IPS-11a (cell line): Measurements from ENCODE around the gene MOV10.
A peak's percentile ranks its signal among the peaks of the same experiment; 100 is the strongest.

Experiments
- H3K4me3 ChIP-seq: one replicate; pipeline ENCODE4 v1.5.1; 2013; ENCODE audit warnings: low read depth, low read length, control low read depth

Gene MOV10

DNA sequence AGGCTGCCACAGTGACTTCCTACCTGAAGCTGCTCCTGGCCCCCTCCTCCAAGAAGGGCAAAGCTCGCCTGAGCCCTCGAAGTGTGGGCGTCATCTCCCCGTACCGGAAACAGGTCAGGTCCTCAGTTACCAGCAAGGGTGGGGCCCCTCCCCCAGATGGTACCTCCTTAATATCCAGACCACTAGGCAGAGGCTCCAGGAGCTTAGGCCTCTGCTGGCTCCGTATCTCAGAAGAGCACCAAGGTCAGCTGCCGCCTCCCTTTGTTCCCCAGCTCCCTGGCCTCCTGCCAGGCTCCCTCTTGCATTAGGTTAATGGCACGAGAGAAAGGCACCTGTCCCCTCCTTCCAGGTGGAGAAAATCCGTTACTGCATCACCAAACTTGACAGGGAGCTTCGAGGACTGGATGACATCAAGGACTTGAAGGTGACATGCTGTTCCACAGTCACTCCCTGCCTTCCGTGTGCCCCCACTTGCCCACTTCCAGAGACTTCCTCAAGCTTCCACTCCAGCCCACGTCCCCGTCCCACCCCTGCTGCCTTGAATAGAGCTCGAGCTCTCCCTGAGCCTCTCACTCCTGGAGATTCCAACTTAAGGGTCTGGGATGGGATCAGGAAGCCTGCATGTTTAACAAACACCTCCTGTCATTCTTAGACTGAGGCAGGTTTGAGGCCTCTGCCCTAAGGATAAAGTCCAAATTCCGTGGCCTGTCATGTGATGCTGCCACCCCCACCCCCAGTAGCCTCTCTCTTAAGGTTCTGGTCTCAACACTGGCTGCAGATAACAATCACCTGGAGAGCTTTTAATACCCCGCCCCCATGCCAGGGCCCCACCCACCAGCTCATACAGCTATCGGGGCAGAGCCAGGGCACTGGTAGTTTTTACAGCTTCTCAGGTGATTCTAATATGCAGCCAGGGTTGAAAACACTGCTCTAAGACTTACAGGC, 24.2 kb downstream of the MOV10 start:
- H3K4me3 ChIP-seq: no peak overlapping the region

DNA sequence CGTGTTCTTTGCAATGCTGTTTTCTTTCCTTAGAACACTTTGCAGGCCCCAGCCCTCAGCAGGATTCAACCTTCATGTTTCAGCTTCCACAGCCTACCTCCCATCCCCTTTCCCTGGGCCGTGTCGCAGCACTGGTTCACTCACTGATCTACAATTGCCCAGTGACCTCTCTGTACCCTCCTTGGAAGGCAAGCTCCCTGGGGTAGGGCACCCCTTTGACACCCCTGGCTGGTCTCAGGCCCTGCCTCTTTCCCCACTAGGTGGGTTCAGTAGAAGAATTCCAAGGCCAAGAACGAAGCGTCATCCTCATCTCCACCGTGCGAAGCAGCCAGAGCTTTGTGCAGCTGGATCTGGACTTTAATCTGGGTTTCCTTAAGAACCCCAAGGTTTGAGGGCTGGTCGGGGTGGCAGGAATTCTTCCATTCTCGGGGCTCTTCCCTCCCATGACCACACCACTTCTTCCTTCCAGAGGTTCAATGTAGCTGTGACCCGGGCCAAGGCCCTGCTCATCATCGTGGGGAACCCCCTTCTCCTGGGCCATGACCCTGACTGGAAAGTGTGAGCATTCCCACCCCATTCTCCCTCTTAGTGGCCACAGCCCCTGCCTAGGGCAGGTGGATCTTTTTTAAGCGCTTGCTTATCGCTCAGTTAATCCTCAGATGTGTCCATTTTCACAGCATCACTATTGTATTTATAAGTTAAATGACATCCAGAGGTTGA, 25.1 kb downstream of the MOV10 start:
- no peak overlapping the region for H3K4me3 ChIP-seq

DNA sequence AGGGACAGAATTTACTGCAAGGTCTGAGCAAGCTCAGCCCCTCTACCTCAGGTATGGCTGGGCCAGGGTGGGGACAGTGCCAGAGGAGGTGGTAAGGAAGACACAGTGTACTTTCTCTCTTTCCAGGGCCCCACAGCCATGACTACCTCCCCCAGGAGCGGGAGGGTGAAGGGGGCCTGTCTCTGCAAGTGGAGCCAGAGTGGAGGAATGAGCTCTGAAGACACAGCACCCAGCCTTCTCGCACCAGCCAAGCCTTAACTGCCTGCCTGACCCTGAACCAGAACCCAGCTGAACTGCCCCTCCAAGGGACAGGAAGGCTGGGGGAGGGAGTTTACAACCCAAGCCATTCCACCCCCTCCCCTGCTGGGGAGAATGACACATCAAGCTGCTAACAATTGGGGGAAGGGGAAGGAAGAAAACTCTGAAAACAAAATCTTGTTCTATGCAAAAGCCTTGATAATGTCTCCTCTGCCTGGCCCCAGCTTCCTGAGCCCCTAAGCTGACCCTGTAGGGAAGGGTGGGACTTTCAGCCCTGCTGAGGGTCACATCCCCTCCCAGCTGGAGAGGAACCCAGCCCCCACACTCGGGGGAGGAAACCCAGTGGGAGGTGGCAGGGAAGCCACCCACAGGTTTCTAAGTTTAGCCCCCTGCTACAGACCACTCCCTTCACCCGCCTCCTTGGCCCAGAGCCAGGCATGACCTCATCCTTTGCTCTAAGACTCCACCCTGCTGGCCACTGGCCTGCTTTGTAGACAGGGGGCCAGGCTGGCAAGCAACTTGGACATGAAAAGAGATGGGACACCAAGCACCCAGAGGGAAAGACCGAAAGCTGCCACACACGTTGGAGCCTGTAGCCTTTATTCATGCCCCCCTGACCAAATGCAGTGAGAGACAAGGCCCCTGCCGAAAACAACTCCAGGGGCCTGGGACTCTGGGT, 26.1 kb downstream of the MOV10 start:
- H3K4me3 ChIP-seq: no peak overlapping the region

DNA sequence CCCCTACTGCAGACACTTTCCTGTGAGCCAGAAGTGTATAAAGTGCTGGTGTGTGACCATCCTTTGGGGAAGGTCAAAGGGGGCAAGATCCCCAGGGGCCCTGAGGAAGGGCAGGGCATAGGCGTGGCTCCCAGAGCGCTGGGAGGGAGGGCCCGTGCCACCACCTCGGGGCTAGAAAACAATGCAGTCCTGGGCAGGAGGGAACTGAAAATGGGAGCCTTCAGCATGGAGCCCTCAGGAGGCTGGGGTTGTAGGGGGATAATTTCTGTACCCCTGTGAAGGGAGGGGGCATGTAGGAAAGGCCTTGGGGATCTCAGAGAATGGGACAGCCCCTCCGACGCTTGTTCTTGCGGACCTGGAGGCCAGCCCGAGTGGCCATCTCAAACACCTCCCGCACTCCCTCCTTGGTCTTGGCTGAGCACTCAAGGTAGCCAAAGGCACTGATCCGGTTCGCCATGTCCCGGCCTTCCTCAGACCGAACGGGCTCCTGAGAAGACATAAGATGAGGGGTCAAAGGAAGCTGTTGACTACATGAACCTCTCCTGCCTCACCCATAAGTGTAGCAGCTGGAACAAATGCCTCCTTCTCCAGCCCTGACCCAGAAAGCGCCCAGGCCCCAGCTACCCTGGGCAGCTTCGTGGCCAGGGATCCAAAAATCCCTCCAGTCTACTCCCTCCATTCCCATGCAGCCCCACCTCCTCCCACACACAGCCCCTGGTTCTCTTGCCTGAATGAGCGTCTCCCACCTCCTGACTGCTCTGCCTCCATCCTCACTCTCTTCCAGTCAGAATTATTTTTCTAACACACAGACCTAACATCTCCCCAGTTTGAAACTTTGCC, 27.0 kb downstream of the MOV10 start:
- no peak overlapping the region for H3K4me3 ChIP-seq

DNA sequence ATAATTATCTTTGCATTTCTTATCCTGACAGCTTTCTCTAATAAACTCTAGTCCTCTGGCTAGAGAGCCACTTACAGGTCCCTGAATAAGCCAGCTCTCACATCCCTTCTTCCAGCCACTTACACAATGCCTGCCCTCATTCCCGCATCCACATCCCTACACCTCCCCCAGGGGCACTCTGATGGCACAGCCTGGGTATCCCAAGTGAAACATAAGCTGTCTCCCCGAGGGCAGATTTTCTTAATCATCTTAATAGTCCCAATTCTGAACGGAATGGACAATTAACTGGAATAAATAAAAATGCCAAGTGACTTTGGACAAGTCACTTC, 27.6 kb downstream of the MOV10 start:
- no peak overlapping the region for H3K4me3 ChIP-seq

DNA sequence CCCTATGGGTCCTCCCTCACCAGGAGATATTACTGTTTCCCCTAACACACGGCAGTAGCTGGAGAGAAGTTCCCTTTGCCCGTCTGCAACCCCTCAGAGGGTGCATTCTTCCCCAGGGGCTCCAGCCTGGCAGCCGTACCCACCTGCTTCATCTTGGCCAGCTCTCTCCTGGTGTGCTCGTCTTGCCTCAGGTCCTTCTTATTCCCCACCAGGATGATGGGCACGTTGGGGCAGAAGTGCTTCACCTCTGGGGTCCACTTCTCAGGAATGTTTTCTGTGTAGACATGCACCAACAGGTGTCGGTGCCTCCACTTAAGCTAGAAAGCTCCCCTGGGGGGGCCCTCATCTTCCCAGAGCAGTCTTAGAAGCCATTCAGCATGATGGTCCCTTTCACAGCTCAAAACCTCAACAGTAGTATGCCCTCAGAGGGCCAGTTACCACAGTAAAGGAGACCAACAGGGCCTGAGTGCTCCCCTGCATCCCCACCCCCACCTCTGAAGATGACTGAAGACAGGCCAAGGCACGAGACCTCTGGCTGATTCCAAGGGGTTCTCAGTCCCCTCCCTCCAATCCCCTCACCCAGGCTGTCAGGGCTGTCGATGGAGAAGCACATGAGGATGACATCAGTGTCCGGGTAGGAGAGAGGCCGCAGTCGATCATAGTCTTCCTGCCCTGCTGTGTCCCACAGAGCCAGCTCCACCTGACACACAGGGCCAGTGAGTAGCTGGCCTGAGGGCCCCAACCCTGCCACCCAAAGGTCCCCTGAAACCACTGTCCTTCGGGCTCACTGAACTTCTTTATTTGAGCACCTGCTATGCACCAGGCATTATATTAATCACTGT, 28.2 kb downstream of the MOV10 start:
- H3K4me3 ChIP-seq: no peak overlapping the region

DNA sequence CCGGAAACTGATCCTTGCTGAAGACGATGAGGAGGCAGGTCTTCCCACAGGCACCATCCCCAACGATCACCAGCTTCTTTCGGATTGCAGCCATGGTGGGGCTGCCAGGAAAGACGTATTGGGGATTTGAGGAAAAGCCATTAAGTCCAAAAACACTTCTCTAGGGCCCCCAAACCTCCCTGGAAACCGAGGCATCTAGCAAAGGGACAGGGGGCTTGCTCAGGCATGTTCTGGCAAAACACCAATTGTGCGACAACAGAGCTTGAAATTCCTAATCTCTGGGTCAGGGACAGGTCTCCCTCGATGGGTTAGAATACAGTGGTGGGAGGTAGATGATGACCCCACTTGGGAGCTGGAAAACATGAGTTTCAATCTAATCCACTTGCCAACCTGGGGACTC, 29.2 kb downstream of the MOV10 start:
- no peak overlapping the region for H3K4me3 ChIP-seq

DNA sequence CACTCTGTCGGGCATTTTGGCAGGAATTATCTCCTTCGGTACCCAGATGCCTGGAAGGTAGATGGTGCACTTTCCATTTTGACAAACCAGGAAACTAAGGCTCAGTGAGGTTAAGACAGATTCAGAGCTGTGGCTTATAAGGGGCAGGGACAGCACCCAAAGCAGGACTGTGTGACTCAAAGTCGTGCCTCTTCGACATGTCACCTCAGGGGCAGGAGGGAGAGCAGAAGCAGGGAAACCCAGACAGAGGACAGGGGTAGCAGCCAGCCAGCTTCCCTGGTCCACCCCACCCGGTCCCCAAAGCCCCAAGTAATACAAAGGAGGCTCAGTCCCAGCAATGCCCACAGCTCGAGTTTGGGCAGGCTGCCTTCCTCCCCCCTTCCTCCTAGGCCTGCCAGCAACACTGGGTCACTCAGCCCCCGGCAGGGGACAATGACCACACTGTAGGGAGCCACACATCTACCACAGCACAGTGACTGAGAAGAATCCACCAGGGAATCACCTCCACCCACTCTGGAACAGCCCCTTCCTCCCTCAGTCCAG, 30.0 kb downstream of the MOV10 start:
- H3K4me3 ChIP-seq: no peak overlapping the region

DNA sequence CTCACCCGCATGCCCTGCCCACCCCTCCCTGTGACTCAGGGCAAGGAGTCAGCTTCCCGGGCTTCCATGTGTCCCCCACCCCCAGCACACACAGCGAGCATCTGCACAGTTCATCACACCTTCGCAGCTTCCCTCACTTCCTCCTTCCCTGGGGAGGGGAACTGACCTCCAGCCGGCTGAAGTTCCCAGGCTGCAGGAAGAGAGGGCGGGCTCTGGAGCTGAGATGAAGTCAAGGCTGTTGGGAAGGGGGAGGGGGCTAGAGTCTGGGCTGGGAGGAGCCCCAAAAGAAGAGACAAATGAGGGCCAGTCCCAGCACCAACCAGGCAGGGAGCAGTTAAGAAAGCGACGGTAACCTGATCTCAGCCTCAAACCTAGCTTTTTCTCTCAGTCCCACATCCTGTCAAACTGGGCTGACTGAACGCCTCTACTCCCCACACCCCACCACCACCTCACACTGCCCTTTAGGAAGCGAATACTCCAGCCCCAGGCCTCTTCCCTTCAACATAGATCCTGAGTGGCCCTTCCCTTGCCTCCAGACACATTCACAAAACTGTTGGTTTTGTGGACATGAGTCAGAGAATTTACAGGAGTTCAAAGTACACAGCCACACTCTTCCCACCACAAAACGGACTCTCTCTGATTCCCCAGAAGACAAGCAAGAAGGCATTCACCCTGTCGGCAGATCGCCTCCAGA, 30.6 kb downstream of the MOV10 start:
- H3K4me3 ChIP-seq: no peak overlapping the region

DNA sequence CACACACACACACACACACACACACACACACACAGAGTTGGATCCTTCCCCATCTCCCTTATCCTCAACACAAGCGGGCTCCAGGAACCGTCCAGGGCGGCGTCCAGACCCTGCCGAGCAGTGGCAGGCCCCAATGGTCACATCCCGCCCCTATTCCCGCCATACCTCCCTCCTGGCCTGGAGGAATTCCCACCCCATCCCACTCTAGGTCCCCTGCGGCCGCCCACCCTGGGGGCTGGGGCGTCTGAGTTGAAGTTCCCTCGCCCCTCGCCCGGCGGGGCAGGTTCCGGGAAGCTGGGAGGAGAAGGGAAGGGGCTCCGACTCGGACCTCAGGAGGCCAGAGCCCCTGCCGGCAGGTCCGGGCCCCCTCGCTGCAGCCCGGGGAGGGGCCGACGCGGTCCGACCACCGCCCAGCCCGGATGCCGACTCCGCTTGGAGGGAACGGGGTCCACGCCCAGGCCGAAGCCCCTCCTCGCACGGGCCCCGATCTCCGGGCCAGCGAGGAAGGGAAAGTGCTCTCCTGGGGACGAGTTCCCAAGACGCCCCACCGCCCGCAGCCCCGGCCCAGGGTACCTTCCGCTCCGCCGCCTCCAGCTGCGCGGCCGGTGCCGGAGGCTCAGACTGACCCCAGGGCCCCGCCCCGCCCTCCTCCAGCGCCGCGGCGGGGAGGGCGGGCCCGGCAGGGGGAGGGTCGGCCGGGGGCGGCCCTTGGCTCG, 32.2 kb downstream of the MOV10 start, which contains the start of gene RHOC:
Gene RHOC (minus strand): TSS at position 623 of the 716 bp plus-strand sequence. CDS start 3,328 bp downstream, outside the sequence.
- H3K4me3 ChIP-seq: peak within 1 kb of the TSS; percentile 68

DNA sequence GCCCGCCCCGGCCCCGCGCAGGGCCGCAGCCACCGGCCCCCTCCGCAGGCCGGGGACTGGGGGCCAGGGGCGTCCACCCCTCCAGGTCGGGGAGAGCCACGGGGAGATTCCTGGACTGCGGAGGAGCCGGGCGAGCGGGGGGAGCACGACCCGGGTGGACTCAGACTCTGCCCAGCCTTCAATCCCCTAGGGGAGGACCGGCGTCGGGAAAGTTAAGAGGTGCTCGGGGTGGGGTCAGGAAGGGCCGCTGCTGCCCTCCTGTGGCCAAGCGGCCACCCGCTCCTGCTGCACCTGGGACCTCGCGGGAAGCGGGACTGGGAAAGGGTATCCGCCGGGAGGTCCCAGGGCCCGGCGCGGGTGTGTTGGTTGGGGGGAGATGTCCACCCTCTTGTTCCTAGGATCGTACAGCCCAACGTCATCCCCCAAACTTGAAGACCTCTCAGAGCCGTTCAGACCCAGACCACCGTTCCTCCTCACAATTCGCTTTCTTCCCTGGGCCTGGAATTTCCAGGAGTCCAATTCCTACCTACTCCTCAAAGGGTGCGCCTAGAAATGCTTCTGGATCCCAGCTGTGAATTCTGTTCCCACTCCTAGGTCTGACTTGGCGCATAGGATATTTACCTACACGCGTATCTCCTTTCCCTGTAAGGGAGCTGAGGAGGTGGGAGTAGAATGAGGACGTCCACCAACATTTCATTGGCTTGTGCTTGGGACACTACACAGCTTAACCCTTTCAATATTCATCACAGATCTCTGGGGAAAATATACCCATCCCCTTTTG, 33.0 kb downstream of the MOV10 start:
- H3K4me3 ChIP-seq: peak overlapping the region; percentile 64

DNA sequence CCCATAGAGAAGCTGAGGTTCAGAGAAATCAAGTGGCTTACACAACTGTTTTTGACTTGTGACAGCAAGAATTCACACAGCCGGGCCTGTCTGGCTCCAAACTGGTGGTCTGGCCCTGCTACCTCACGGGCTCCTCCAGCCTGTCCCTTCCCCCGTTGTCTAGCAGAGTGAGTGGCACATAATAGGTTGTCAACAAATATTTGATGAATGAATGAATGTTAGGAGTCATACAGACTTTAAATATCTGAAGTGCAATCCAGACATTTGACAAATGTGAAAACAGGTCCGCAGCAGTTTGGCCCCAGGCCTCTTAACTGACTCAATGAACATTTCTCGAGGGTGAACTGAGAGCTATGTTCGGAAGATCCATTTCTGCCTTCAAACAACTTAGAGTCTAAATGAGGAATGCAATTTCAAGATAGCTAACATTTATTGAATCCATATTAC, 33.6 kb downstream of the MOV10 start:
- H3K4me3 ChIP-seq: no peak overlapping the region

DNA sequence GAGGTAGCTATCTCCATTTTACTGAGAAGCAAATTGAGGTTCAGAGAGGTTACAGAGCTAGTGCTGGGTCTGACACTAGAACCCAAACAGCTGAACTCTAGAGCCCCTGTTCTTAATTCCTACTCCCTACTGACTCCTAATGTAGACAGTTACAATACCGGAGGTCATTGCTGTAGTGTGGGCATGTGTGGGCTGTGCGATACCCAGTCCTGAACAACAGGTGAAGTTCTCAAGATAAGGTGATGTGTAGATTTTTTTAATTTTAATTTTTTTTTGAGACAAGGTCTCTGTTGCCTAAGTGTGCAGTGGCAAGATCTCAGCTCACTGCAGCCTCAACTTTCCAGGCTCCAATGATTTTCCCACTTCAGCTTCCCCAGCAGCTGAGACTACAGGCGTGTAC, 34.0 kb downstream of the MOV10 start:
- H3K4me3 ChIP-seq: no peak overlapping the region

DNA sequence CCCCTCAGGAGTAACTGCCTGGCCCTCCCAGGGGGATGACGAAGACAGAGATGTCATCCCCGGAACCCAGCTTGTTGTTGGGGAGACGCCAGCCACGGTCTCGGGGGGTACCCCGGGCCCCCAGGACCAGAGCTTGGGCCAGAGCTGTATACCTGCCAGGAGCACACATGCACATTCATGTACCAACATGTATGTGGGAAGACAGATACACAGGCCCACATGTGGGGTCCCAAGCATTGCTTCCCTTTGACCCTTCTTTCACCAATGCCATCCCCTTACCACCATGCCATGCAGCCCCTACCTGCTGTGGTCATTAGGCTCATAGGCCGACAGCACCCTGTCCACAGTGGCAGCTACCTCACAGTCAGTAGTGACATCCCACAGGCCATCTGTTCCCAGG, 35.7 kb downstream of the MOV10 start:
- H3K4me3 ChIP-seq: no peak overlapping the region

DNA sequence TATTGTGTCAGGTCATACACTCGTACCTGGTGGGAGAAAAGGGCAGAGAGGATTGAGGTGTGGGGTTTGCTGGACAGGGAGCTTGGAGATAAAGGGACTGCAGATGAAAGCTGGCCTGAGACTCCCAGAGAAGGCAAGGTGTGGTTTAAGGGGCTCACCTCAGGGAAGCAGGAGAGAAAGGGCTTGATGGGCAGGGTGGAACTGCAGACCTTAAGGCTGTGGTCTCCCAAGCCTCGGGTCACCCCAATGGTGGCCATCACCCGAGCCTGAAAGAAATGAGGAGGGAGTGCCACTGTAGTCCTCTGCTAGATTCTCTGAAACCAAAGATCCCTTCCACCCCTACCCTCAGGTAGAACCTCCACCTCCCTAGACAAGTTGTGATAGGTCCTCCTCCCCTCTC, 36.1 kb downstream of the MOV10 start:
- H3K4me3 ChIP-seq: no peak overlapping the region

DNA sequence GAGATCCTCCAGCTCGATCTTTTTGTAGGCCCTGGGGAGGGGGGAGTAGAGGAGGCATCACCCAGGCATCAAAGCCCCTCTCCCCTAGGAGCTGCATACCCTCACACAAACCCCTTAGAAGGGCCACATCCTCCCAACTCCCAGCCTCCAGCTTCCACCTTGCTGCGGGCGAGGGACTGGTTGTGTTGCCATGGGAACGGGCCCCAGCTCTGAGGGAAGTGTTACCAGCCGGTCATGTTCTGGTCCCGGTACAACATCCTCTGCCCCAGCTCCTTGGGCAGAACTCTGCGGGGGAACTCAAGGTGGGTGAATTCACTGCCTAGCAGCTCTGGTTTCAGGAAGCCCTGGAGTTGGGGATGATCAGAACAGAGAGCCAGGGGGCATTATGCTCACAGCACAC, 36.6 kb downstream of the MOV10 start:
- no peak overlapping the region for H3K4me3 ChIP-seq

DNA sequence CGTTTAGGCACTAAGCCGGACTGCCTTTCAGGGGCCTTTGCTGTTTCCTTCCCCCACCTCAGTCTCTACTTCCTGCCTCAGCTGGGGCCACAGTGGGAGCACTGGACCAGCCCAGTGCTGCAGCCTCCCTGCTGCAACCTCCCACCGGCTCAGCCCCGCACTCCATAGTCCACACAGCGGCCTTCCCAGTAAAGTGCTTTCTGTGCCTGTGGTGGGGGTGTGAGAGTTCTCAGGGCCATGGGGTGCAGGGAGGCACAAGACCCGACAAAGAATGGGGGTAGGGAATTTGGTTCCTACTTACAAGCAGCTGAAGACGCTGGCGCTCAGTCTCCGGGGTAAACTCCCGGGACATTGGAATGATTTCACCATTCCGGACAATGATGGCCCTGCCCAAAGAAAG, 37.2 kb downstream of the MOV10 start:
- H3K4me3 ChIP-seq: no peak overlapping the region
